Measurements from ENCODE around the gene ZPR1. TPM values are rescaled to one million over a fixed set of nuclear protein-coding genes. Genes with fewer than 3 reads are reported as not detected.

Gene ZPR1
- total and polyA plus RNA-seq, 12 donors: 10.5 to 63.6 (median 28.1) TPM

DNA sequence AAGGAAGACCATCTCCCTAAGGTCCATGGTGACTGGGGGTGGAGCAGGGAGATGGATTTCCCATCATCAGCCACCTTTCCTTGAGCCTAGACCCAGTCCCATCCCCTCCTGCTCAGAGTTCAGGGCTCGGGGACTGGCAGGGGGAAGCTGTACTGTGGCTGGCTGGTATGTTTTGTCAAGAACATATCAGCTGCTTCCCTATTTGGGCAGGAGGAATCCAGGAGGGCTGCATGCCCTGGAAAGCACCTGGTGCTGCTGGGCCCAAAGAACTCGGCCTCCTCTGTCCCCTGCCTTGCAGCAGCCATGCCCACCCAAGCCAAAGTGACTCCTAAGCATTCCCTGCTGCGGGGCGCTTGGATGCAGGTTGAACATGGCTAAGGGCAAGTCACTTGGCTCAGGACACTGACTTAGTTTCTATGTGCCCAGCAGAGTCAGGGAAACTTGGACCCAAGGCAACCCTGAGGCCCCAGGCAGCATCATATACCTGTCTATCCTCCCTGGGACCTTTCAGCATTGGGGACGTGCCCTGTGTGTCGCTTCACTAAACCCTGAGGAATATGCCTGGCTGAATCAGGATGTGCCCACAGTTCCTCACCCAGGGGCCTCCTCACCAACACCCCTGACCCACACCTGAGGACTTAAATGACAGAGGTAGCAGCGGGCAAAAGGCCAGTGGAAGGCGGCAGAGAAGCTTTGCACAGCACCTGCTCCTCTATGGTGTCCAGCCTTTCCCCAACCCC is 58.2 kb downstream of the ZPR1 start:
- H3K27ac ChIP-seq: no peak overlapping the region
- no peak for DNase-seq
- no peaks in the 10 kb centered on the region for H3K36me3 ChIP-seq (replicated peaks in 1 of 2)
- no peak overlapping the region for H3K4me3 ChIP-seq
- H3K9me3 ChIP-seq (replicated peaks in 1 of 3): no peaks in the 10 kb centered on the region
- 86 to 96% (median 91%) methylated on average over 3 to 8 of the region's 8 CpGs for WGBS, 4 donors
- no peaks in the 10 kb centered on the region for H3K27me3 ChIP-seq
- no peaks in the 10 kb centered on the region for H3K4me1 ChIP-seq (replicated peaks in 1 of 2)
- intact Hi-C loops (cut with DNase I): no loop called here
- TF ChIP-seq, protein P1, sequence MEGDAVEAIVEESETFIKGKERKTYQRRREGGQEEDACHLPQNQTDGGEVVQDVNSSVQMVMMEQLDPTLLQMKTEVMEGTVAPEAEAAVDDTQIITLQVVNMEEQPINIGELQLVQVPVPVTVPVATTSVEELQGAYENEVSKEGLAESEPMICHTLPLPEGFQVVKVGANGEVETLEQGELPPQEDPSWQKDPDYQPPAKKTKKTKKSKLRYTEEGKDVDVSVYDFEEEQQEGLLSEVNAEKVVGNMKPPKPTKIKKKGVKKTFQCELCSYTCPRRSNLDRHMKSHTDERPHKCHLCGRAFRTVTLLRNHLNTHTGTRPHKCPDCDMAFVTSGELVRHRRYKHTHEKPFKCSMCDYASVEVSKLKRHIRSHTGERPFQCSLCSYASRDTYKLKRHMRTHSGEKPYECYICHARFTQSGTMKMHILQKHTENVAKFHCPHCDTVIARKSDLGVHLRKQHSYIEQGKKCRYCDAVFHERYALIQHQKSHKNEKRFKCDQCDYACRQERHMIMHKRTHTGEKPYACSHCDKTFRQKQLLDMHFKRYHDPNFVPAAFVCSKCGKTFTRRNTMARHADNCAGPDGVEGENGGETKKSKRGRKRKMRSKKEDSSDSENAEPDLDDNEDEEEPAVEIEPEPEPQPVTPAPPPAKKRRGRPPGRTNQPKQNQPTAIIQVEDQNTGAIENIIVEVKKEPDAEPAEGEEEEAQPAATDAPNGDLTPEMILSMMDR (IDR thresholded peaks at IDR 0.05): no peak
- no peak for TF ChIP-seq POLR2A (IDR thresholded peaks at IDR 0.05)

DNA sequence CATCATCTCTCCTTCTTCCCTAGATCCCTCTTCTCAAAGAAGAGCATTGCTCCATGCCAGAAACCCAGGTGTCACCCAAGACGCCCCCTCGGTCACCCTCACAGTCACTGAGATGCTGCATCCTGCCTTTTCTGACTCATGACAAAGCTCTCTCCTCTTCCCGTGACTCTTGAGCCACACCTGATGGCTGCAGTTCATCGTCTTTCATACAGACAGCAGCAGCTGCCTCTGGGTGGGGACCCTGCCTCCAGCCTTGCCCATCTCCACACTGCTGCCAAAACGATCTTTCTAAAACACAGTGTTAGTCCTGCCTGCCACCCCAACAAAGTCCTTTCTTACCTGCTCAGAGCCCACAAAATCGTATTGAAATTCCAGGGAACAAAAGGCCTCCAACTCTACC is 59.8 kb downstream of the ZPR1 start:
- H3K4me1 ChIP-seq (replicated peaks in 1 of 2): no peaks in the 10 kb centered on the region
- intact Hi-C loops (cut with DNase I): no loop called here
- H3K27ac ChIP-seq: no peak overlapping the region
- 69 to 74% (median 70%) methylated on average over 6 of the region's 6 CpGs for WGBS, 4 donors
- TF ChIP-seq, protein P1 (IDR thresholded peaks at IDR 0.05): no peak
- TF ChIP-seq POLR2A (IDR thresholded peaks at IDR 0.05): no peak
- H3K9me3 ChIP-seq (replicated peaks in 1 of 3): no peaks in the 10 kb centered on the region
- H3K4me3 ChIP-seq: no peak overlapping the region
- no peak for DNase-seq
- no peaks in the 10 kb centered on the region for H3K36me3 ChIP-seq (replicated peaks in 1 of 2)
- H3K27me3 ChIP-seq: no peaks in the 10 kb centered on the region

DNA sequence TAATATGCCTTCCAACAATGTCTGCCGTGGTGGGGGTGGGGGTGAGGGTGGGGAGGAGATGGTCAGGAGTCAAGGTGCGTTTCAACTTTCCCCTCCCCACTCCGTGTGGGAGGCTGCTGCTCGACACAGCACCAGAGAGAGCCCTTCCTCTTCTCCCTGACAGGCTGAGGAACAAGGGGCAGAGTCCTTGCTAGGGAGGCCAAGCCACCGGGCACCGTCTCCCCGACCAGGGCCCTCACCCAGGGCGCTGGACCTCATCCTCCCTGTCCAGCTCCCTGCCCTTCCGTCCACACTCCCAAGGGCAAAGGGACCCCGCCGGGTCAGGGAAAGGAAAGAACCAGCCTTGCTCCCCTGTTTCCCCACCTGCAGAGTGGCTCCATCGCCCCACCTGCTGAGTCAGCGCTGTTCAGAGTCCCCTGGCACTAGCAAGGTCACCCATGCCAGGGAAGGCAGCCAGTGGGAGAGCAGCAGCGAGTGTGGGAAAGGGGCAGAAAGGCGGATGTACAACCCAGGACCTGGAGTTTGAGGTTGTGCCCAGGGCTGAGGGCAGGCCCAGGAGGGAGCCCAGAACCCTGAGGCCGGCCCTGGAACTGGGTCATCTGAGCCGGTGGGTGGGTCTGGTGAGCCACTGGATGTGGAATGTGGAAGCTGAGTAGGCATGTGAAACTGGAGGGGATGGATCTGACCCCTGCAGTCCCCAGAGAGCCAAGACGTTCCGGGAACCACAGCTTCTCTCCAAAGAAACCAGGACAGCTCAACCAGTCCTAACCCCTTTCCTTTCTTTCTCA is 62.2 kb downstream of the ZPR1 start:
- peak in 6 of 7 donors; percentile 29 to 61 (median 36) for DNase-seq
- Histone ChIP-seq H3K27ac (peak overlapping the region in 1 of 5 donors; percentile 68), H3K4me1 (replicated peaks in 1 of 2) (no peaks in the 10 kb centered on the region), H3K27me3 (no peaks in the 10 kb centered on the region), H3K36me3 (replicated peaks in 1 of 2) (no peaks in the 10 kb centered on the region), H3K9me3 (replicated peaks in 1 of 3) (no peaks in the 10 kb centered on the region), H3K4me3 (no peak overlapping the region)
- WGBS, 4 donors: 44 to 58% (median 56%) methylated on average over 14 to 19 of the region's 19 CpGs
- TF ChIP-seq POLR2A (IDR thresholded peaks at IDR 0.05): no peak
- TF ChIP-seq, protein P1 (IDR thresholded peaks at IDR 0.05): no peak
- intact Hi-C loops (cut with DNase I): no loop called here

DNA sequence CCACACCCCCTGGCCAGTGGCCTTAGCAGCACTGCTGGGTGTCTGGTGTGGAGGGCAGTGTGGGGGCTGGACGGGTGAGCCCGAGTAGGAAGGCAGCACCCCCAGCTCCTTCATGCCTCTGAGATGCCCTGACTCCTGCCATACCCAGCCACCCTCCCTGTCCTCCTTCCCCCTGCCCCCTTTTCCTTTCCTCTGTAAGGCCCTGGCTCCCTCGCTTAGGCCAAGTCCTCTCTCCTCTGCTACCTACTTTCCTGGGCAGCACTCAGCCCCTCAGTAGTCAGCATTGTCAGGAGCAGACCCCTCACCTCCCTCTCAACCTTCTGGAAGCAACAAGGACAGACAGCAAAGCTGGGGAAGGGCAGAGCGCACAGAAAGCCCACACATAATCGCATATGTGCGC is 63.0 kb downstream of the ZPR1 start:
- intact Hi-C loops (cut with DNase I): no loop called here
- WGBS, 4 donors: 62 to 83% (median 76%) methylated on average over 6 of the region's 6 CpGs
- H3K4me1 ChIP-seq (replicated peaks in 1 of 2): no peaks in the 10 kb centered on the region
- DNase-seq: no peak
- H3K36me3 ChIP-seq (replicated peaks in 1 of 2): no peaks in the 10 kb centered on the region
- no peaks in the 10 kb centered on the region for H3K9me3 ChIP-seq (replicated peaks in 1 of 3)
- H3K27ac ChIP-seq: no peak overlapping the region
- no peak for TF ChIP-seq POLR2A (IDR thresholded peaks at IDR 0.05)
- TF ChIP-seq, protein P1 (IDR thresholded peaks at IDR 0.05): no peak
- H3K4me3 ChIP-seq: no peak overlapping the region
- no peaks in the 10 kb centered on the region for H3K27me3 ChIP-seq

Data from adrenal gland (tissue), 12 donors.